H7 (cell line): ENCODE results near the gene CYP27C1. TPM values are rescaled to one million over a fixed set of nuclear protein-coding genes. Genes with fewer than 3 reads are reported as not detected.

ENCODE experiments used
- total RNA-seq: library from RNA; depleted of rRNA; stranded (reverse); fragments of >200 nt; shearing (Covaris generic); gene quantifications from 2 replicates; pipeline ENCODE4 v1.2.3, GENCODE V29; 2014; rRNA removed

CYP27C1 gene
- total RNA-seq, 1 experiment from 2014 or later = 0.83 TPM

Other genes starting within 250 kb of the CYP27C1 start
- 26.0 and 31.6 TPM in 2 replicates for gene BIN1, start 113.1 kb downstream of the CYP27C1 start, total RNA-seq
- 38.1 and 38.4 TPM in 2 replicates for gene ERCC3, start 73.8 kb upstream of the CYP27C1 start, total RNA-seq
- 18.0 and 22.8 TPM in 2 replicates for gene MAP3K2, start 167.7 kb upstream of the CYP27C1 start, total RNA-seq
- 0.31 TPM in 1 of 2 replicates, not detected in the other for gene PROC, start 198.1 kb upstream of the CYP27C1 start, total RNA-seq